ENCODE results near the gene LXN. TPM values are rescaled to one million over a fixed set of nuclear protein-coding genes. Genes with fewer than 3 reads are reported as not detected.

The LXN gene
- total and polyA plus RNA-seq, 2 of the 8 experiments (the other 6 are each of a cell fraction or from before 2014, with no cell fraction given), result 3.2 to 4.7 TPM

GRCh38 chr3:158700559-158700958 is 28.1 kb upstream of the LXN start:
- Histone ChIP-seq H3K14ac (ENCODE audit: insufficient read length) (no peak overlapping the region), H4K8ac (ENCODE audit: extremely low read depth, insufficient read depth, low read length) (no peak overlapping the region), H3K27ac (ENCODE audit: low read depth, low read length) (no peak overlapping the region), H4K5ac (ENCODE audit: insufficient read length, low read depth, low read length) (no peak overlapping the region), H3K79me2 (ENCODE audit: control insufficient read depth in 1 of 2, insufficient read depth in 2 of 2, low read length in 2 of 2) (no peaks in the 10 kb centered on the region), H3K27me3 (replicated peaks in 1 of 4; ENCODE audit: control insufficient read depth in 3 of 4, extremely low read depth in 1 of 4, insufficient read depth in 3 of 4, low read length in 3 of 4) (peaks cover 0 to under 1% (median 0%) of the 10 kb centered on the region in 4 experiments; a peak in 1 of 7 replicates), H2AFZ (ENCODE audit: low read length) (no peak overlapping the region), H2BK5ac (ENCODE audit: low read depth, low read length) (no peak overlapping the region), H2BK120ac (replicated peaks; ENCODE audit: low read depth, low read length) (no peak overlapping the region), H3K23me2 (ENCODE audit: low read depth, low read length) (no peaks in the 10 kb centered on the region), H3K4me2 (ENCODE audit: insufficient read depth in 1 of 2, low read depth in 2 of 2, low read length in 2 of 2) (no peak overlapping the region), H3K56ac (replicated peaks; ENCODE audit: insufficient read length, low read depth, low read length) (no peak overlapping the region), H4K91ac (replicated peaks; ENCODE audit: insufficient read length, low read length) (no peak overlapping the region), H3K18ac (ENCODE audit: extremely low read depth, low read length) (no peak overlapping the region), H3K9me3 (ENCODE audit: insufficient read depth in 2 of 2, low read depth in 1 of 2, low read length in 1 of 2) (no peaks in the 10 kb centered on the region), H3K9ac (replicated peaks in 1 of 4; ENCODE audit: extremely low read depth in 1 of 4, low read depth in 3 of 4, low read length in 3 of 4) (no peak overlapping the region), H2BK15ac (ENCODE audit: low read length) (no peak overlapping the region), H2BK20ac (ENCODE audit: low read length) (no peak overlapping the region), H3K23ac (ENCODE audit: insufficient read length) (no peak overlapping the region), H2BK12ac (ENCODE audit: low read depth, low read length) (no peak overlapping the region), H3K4me3 (ENCODE audit: extremely low read depth in 1 of 4, insufficient read depth in 2 of 4, low read depth in 3 of 4, low read length in 4 of 4) (no peak overlapping the region), H3K36me3 (ENCODE audit: control insufficient read depth in 2 of 4, insufficient read depth in 4 of 4, low read length in 3 of 4) (no peaks in the 10 kb centered on the region; a peak in 1 of 8 replicates), H4K20me1 (replicated peaks in 1 of 2; ENCODE audit: control insufficient read depth in 1 of 2, insufficient read depth in 2 of 2, low read length in 2 of 2) (peaks cover 0 to 2% of the 10 kb centered on the region in 2 experiments), H2AK5ac (ENCODE audit: low read depth, low read length) (no peak overlapping the region), H3K4me1 (replicated peaks in 1 of 4; ENCODE audit: control insufficient read depth in 3 of 4, insufficient read depth in 4 of 4, low read length in 3 of 4) (no peaks in the 10 kb centered on the region), H3K79me1 (ENCODE audit: low read depth, low read length) (no peaks in the 10 kb centered on the region), H3K4ac (replicated peaks; ENCODE audit: insufficient read length, low read depth, low read length) (no peak overlapping the region)
- POLR2A ChIA-PET (ENCODE audit: partially characterized antibody), result no interaction called here
- DNase-seq (ENCODE audit: low read depth in 1 of 2, low spot score in 2 of 2), result no peak
- CTCF ChIA-PET (ENCODE audit: partially characterized antibody), result interaction anchor here (1.3 to 1.4 kb wide), 2 partner anchors 13 to 56 kb away, joined by 3 to 6 read pairs; partner anchors contain the start of gene GFM1
- FAIRE-seq, result no peak
- TF ChIP-seq RFX5 (IDR thresholded peaks at IDR 0.05; ENCODE audit: borderline replicate concordance, low read depth, low read length) (no peak), SRF (IDR thresholded peaks at IDR 0.05; ENCODE audit: low read depth, low read length) (no peak), ZNF274 (IDR thresholded peaks at IDR 0.05; ENCODE audit: borderline replicate concordance, extremely low read depth, low read length) (no peak), KDM1A (IDR thresholded peaks at IDR 0.05; ENCODE audit: borderline replicate concordance, low read length) (no peak), RAD21 (IDR thresholded peaks at IDR 0.05 in 1 of 2, conservative IDR thresholded peaks at IDR 0.05 in 1 of 2; ENCODE audit: low read depth in 2 of 2, low read length in 2 of 2) (no peak), RBBP5 (IDR thresholded peaks at IDR 0.05; ENCODE audit: borderline replicate concordance, low read depth, low read length) (no peak), MAFK (IDR thresholded peaks at IDR 0.05; ENCODE audit: low read depth, low read length) (no peak), GTF2F1 (IDR thresholded peaks at IDR 0.05; ENCODE audit: borderline replicate concordance, low read depth, low read length) (no peak), JUND (IDR thresholded peaks at IDR 0.05; ENCODE audit: low read length) (no peak), TBP (IDR thresholded peaks at IDR 0.05; ENCODE audit: low read depth, low read length) (no peak), SP4 (IDR thresholded peaks at IDR 0.05; ENCODE audit: low read length) (no peak), FOSL1 (IDR thresholded peaks at IDR 0.05; ENCODE audit: insufficient read depth, low read depth, low read length) (no peak)
- TF ChIP-seq, protein P1, sequence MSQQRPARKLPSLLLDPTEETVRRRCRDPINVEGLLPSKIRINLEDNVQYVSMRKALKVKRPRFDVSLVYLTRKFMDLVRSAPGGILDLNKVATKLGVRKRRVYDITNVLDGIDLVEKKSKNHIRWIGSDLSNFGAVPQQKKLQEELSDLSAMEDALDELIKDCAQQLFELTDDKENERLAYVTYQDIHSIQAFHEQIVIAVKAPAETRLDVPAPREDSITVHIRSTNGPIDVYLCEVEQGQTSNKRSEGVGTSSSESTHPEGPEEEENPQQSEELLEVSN (IDR thresholded peaks at IDR 0.05), result no peak
- TF ChIP-seq, protein P2, sequence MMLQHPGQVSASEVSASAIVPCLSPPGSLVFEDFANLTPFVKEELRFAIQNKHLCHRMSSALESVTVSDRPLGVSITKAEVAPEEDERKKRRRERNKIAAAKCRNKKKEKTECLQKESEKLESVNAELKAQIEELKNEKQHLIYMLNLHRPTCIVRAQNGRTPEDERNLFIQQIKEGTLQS (IDR thresholded peaks at IDR 0.05; ENCODE audit: insufficient read depth, low read depth, low read length), result no peak

Measured in H1 (cell line).